Stimulated activated CD4-positive, alpha-beta T cell treated with anti-CD3 and anti-CD28 coated beads, Interleukin-1b, Interleukin-23, amount 100 ng/mL, for 1 hour (primary cell): ENCODE measurements around the gene PPP6R2.

Source experiments
- DNase-seq, 2 donors: peaks; one replicate each; pipeline ENCODE4 v3.0.0-alpha.2; 2020; ENCODE audit warnings: low read depth in 2 of 2

PPP6R2 gene

DNA sequence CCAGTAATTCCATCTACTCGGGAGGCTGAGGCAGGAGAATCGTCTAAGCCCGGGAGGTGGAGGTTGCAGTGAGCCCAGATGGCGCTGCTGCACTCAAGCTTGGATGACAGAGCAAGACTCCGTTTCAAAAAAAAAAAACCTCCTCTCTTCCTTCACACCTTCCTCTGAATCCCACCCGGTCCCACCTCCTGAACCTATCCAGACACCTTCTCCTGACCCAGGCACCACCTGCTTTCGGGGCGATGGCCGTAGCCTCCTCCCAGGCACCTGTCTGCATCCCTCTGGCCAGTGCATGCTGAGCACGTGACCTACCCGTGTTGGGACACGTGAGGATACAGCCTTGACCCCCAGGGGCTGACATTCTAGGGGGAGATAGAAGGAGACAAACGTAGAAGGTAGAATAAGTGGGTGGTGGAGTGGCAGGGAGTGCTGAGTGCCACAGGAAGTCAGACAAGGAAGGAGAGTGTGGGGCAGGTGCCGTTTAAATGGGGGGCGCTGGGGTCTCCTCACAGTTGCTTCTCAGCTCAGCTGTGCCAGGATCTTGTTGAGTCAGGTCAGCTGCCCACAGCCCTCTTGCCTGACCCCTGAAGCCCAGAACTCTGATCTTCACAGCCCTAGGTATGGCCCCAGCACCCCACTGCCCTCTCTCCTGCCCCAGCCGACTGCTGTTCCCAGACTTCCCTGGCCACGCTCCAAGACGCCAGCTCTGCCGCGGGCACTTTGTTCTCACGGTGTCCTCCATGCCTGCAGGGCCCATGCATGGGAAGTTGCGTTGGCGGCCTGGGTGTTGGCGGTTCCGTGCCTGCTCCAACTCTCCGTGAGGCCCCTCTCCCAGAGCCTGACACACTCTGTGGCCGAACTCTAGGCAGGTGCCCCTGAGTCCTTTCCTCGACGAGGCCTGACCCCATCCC, 142.3 kb downstream of the PPP6R2 start:
- no peak for DNase-seq

DNA sequence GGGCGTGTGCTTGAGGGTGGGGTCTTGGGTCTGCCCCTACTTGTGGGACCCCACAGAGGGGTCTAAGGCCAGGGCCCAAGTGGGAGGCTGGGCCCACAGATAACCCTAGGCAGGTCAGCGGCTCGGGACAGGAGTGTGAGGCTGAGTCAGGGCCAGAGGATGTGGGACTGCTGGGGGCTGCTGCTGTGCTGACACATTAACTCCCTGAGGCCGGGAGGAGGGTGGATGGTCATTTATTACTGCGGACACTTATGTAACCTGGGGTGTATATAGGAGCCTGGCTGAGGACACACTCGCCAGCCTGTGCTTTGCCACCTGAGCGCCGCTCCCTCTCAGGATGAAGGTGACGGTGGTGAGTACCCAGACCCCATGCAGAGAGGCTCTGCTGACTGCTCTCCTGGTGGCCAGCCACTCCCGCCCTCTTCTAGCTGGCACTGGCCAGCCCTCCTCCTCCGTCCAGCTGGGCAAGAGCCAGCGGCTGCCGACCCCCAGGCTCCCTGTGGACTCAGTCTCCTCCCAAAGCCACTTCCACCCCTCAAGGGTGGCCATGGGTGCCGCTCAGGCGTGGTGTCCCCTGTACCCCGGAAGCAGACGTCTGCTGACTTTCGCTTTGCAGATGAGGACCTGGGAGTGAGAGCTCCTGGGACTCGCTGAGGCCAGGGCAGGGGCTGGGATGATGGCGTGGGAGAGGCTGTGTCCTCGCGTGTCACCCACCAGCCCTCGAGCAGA, 143.6 kb downstream of the PPP6R2 start, which contains the start of gene MIOX:
MIOX (plus strand) TSS at position 299 of the 729 bp plus-strand sequence; CDS start at position 338, 39 bp downstream.
- no peak for DNase-seq

DNA sequence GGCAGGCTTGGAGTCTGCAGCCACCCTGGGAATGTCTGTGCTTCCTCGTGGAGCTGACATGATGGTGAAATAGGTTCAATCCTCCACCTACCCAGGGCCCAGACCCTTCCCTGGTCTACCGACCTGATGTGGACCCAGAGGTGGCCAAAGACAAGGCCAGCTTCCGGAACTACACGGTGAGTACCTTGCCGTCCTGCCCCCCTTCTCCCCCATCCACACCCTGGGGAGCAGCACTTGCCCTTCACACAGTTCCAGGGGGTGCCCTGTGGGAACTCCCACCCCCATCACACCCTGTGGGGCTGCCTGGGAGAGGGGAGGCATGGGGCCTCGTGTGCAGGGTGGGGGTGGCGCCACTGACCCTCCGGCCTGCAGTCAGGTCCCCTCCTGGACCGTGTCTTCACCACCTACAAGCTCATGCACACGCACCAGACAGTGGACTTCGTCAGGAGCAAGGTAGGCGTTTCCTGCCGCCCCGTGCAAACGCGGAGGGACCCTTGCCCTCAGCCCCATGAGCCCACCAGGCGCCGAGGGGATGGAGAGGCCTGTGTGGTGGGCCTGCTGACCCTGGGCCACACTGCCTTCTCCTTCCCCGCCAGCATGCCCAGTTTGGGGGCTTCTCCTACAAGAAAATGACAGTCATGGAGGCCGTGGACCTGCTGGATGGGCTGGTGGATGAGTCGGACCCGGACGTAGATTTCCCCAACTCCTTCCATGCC, 144.3 kb downstream of the PPP6R2 start:
- DNase-seq: no peak

- no peak for DNase-seq
These were observed 145.0 kb downstream of the PPP6R2 start for GRCh38 chr22:50488006-50488677.

GRCh38 chr22:50488886-50489285, 145.8 kb downstream of the PPP6R2 start:
- no peak for DNase-seq

DNA sequence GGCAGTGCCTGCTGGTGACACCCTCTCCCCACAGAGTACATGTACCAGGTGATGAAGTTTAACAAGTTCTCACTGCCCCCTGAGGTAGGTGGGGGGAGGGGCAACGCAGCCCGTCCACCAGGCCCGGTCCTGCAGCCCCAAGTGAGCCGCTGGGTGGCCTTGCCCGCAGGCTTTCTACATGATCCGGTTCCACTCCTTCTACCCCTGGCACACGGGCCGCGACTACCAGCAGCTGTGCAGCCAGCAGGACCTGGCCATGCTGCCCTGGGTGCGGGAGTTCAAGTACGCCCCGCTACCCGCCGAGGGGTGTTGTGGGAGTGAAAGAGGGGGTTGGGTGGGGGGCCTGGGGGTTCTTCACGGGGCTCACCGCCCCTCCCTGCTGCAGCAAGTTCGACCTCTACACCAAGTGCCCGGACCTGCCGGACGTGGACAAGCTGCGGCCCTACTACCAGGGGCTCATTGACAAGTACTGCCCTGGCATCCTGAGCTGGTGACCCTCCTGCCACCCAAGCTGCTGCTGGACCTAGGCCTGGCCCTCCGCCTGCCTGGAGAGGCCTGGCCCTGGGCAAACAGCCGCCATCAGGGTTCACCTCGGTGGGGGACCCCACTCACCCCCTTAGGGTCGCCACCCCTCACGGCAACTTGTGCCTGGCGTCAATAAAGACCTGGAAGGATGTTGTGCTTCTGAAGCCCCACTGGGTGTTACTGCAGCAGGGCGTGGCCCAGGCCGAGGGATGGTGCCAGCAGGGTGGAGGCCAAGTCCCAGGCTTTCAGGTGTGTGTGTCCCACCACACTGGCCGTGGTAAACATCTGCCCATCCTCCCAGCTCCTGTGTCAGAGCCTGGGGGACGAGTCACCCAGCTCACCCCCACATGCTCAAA, 146.5 kb downstream of the PPP6R2 start:
- DNase-seq: no peak

DNA sequence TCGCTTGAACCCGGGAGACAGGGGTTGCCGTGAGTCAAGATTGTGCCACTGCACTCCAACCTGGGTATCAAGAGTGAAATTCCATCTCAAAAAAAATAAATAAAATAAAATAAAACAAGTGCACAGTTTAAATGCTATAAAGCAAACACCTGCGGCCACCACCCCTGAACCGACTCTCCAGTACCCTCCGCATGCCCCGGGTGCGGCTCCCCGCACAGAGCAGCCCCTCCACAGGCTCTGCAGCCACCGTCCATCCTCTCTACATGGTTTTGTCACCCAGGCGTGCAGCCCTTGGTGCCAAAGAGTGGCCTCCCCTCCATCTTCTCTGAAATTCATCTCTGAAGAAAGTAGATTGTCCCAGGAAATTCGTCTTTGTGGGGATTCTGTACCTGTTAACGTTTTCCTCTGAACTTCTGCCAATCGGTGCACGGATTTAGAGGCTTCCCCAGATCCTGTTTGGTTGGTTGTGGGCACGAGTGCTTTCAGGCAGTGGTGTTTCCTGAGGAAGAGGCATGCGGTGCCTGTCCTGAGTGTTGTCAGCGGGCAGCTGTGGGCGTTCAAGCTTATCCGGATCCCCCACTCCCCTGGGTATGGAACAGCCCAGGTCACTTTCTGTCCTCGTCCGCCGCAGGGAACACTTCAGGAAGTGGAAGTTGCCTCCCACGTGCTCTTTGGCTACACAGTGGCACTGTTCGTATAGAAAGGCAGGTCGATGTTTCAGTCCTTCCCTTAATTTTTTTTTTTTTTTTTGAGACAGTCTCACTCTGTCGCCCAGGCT, 147.6 kb downstream of the PPP6R2 start:
- no peak for DNase-seq
